HepG2 (cell line): Measurements from ENCODE around the gene SLC16A11. TPM values are rescaled to one million over a fixed set of nuclear protein-coding genes. Genes with fewer than 3 reads are reported as not detected.

Source experiments
- ATAC-seq: fragments of 200-7000 bp; cut with Tn5 transposase; 3 replicates; pipeline ENCODE4 v1.9.1; 2020; ENCODE audit warnings: mild to moderate bottlenecking, moderate library complexity
- BruUV-seq: library from RNA; stranded (reverse); fragments of 400-500 nt; replicated peaks from 2 replicates; lab custom pipeline; 2021; lab: Mats Ljungman, UMichigan
- CTCF ChIA-PET: fragments of 300-600 bp; formaldehyde crosslinking; extraction: SDS; loops from one replicate; lab custom pipeline; 2021; ENCODE audit warnings: low total read pairs, inconsistent platforms, low intra/inter-chr PET ratio; lab: Yijun Ruan, JAX
- POLR2A ChIA-PET: fragments of 350-600 bp; sonication (Branson Sonifier 250); formaldehyde crosslinking; loops from one replicate; lab custom pipeline; 2020; ENCODE audit warnings: antibody characterized with exemption, inconsistent platforms; lab: Yijun Ruan, JAX
- DNase-seq: peaks from one replicate; pipeline ENCODE4 v3.0.0-alpha.2; 2015; ENCODE audit warnings: low spot score
- FAIRE-seq: peaks from 3 replicates; lab custom pipeline; 2011; peaks lifted over from hg19 to GRCh38; lab: Jason Lieb, UNC
- H2AFZ ChIP-seq: one replicate; pipeline ENCODE4 v1.6.1; 2011; ENCODE audit warnings: low read length, inconsistent platforms
- H3K27ac ChIP-seq: fragments of 300-600 bp; 3 replicates; pipeline ENCODE4 v1.8.0; 2011; ENCODE audit warnings: mixed run types, mild to moderate bottlenecking, mixed read lengths, low read length, inconsistent platforms; ENCODE audit not compliant: insufficient read depth; ENCODE audit errors: extremely low read length
- H3K27me3 ChIP-seq, 2 experiments: fragments of 200-600 bp in 1 of 2; 2 replicates in 1 of 2; 3 replicates in 1 of 2; pipeline versions ENCODE4 v1.6.0 to v1.8.0; 2011; ENCODE audit warnings: low read length in 2 of 2, mild to moderate bottlenecking in 2 of 2, moderate library complexity in 2 of 2, inconsistent platforms in 1 of 2; ENCODE audit not compliant: insufficient read depth in 2 of 2, control insufficient read depth in 1 of 2
- H3K36me3 ChIP-seq, 2 experiments: fragments of 200-600 bp in 1 of 2; replicated peaks in 1 of 2; 2 replicates in 1 of 2; 3 replicates in 1 of 2; pipeline versions ENCODE4 v1.5.1 to v1.8.0; 2011; ENCODE audit warnings: low read length in 2 of 2, inconsistent platforms in 1 of 2; ENCODE audit not compliant: insufficient read depth in 2 of 2, control insufficient read depth in 1 of 2
- H3K4me1 ChIP-seq: 2 replicates; pipeline ENCODE4 v1.5.1; 2012; ENCODE audit warnings: low read length, inconsistent platforms; ENCODE audit not compliant: insufficient read depth
- H3K4me2 ChIP-seq: 2 replicates; pipeline ENCODE4 v1.6.0; 2011; ENCODE audit warnings: low read depth, low read length, inconsistent platforms
- H3K4me3 ChIP-seq, 3 experiments: fragments of 200-600 bp in 1 of 3; sonication (generic), shearing (Covaris generic) in 1 of 3; replicated peaks in 1 of 3; 2 replicates each; pipeline ENCODE4 v1.5.1; 2011 to 2016; ENCODE audit warnings: low read length in 3 of 3, inconsistent platforms in 2 of 3, low read depth in 2 of 3, mild to moderate bottlenecking in 2 of 3, control low read depth in 1 of 3, mixed read lengths in 1 of 3; ENCODE audit not compliant: insufficient read depth in 1 of 3
- H3K79me2 ChIP-seq: one replicate; pipeline ENCODE4 v1.6.1; 2011; ENCODE audit warnings: low read length, inconsistent platforms; ENCODE audit not compliant: insufficient read depth
- H3K9ac ChIP-seq: 2 replicates; pipeline ENCODE4 v1.6.0; 2011; ENCODE audit warnings: mild to moderate bottlenecking, low read depth, low read length, inconsistent platforms; ENCODE audit not compliant: insufficient read depth
- H3K9me3 ChIP-seq: 2 replicates; pipeline ENCODE4 v1.5.1; 2012; ENCODE audit warnings: mild to moderate bottlenecking, low read length
- H4K20me1 ChIP-seq: 2 replicates; pipeline ENCODE4 v1.6.0; 2011; ENCODE audit warnings: inconsistent platforms, mild to moderate bottlenecking, low read length, moderate library complexity; ENCODE audit not compliant: insufficient read depth
- AGO2 ChIP-seq: fragments of 200-400 bp; formaldehyde crosslinking; optimal IDR thresholded peaks from 2 replicates; pipeline ENCODE3; 2017; ENCODE audit warnings: mild to moderate bottlenecking, low read depth, low read length, moderate library complexity
- ASH2L ChIP-seq: fragments of 300-600, 200-600 bp; sonication (generic); IDR thresholded peaks from 2 replicates; pipeline ENCODE4 v1.7.0; 2017; ENCODE audit warnings: low read depth, mild to moderate bottlenecking, moderate library complexity, mixed read lengths, low read length; ENCODE audit not compliant: insufficient read length
- MTA3 ChIP-seq: sonication (generic); formaldehyde crosslinking; IDR thresholded peaks from 2 replicates; pipeline ENCODE4 v1.4.0; 2020; ENCODE audit warnings: missing genetic modification reagents
- MYC ChIP-seq: sonication (generic); formaldehyde crosslinking; IDR thresholded peaks from 2 replicates; pipeline ENCODE4 v1.9.0; 2021; ENCODE audit warnings: missing genetic modification reagents, borderline replicate concordance
- NFIB ChIP-seq: sonication (generic); formaldehyde crosslinking; IDR thresholded peaks from 2 replicates; pipeline ENCODE4 v1.9.0; 2021; ENCODE audit warnings: missing genetic modification reagents, mild to moderate bottlenecking, borderline replicate concordance
- RBFOX2 ChIP-seq: fragments of 200-400 bp; formaldehyde crosslinking; IDR thresholded peaks from 2 replicates; pipeline ENCODE4 v1.6.1; 2017; ENCODE audit warnings: low read depth, mild to moderate bottlenecking, low read length
- ZNF550 ChIP-seq: sonication (generic); formaldehyde crosslinking; IDR thresholded peaks from 2 replicates; pipeline ENCODE4 v1.4.0; 2020; ENCODE audit warnings: mild to moderate bottlenecking, missing genetic modification reagents, borderline replicate concordance
- ZNF556 ChIP-seq: sonication (generic); formaldehyde crosslinking; IDR thresholded peaks from 2 replicates; pipeline ENCODE4 v1.4.0; 2020; ENCODE audit warnings: mild to moderate bottlenecking, missing genetic modification reagents, borderline replicate concordance
- ZNF557 ChIP-seq: sonication (generic); formaldehyde crosslinking; IDR thresholded peaks from 2 replicates; pipeline ENCODE4 v1.4.0; 2020; ENCODE audit warnings: missing genetic modification reagents
- ZNF589 ChIP-seq: sonication (generic); formaldehyde crosslinking; conservative IDR thresholded peaks from 2 replicates; pipeline ENCODE4 v1.8.0; 2022; ENCODE audit warnings: mild to moderate bottlenecking, moderate library complexity, missing genetic modification reagents
- ZNF841 ChIP-seq: sonication (generic); formaldehyde crosslinking; IDR thresholded peaks from 2 replicates; pipeline ENCODE4 v1.8.1; 2023; ENCODE audit warnings: missing genetic modification reagents, borderline replicate concordance
- WGBS: methylation state at CpG from one replicate; pipeline ENCODE4 v1.1.6; 2017; ENCODE audit warnings: low lambda C conversion rate; 5-methylcytosine and 5-hydroxymethylcytosine counted together
- in situ Hi-C: cut with HindIII; loops from 2 replicates; pipeline ENCODE4 v1.10.0; 2017; ENCODE audit warnings: low pct_unique_long_range_greater_than_20kb; ENCODE audit not compliant: extremely low pct_ligation_motif_present
- intact Hi-C: fragments of 100-400 bp; cut with micrococcal nuclease; formaldehyde crosslinking; loops from one replicate; pipeline ENCODE4 v1.10.0; 2022; ENCODE audit not compliant: unreplicated experiment
- polyA plus RNA-seq, 8 experiments: library from polyadenylated mRNA; depleted of rRNA in 3 of 8; stranded (reverse) in 7 of 8; unstranded in 1 of 8; fragments of >200 nt; fragmentation: Illumina TruSeq in 4 of 8; extraction: Trizol in 4 of 8; gene quantifications; 2 replicates each; pipeline versions ENCODE4 v1.2.1 to v1.2.3, GENCODE V29; 2011 to 2016; ENCODE audit warnings: low read depth in 4 of 8, missing spikeins in 1 of 8, mixed read lengths in 1 of 8; ENCODE audit not compliant: insufficient read depth in 1 of 8
- total RNA-seq, 5 experiments: library from RNA; depleted of rRNA; stranded (reverse); fragments of >200 nt; fragmentation: Illumina TruSeq; extraction: Trizol; gene quantifications; 2 replicates each; pipeline ENCODE4 v1.2.3, GENCODE V29; 2016; ENCODE audit warnings: low read depth in 1 of 5
- TF ChIP-seq, protein P1 (sequence below): fragments of 450-650 bp; IDR thresholded peaks from 2 replicates; pipeline ENCODE4 v1.6.1; 2016
- TF ChIP-seq, protein P2 (sequence below): sonication (generic); formaldehyde crosslinking; IDR thresholded peaks from 2 replicates; pipeline ENCODE4 v1.4.0; 2020; ENCODE audit warnings: missing genetic modification reagents

SLC16A11 gene
- total and polyA plus RNA-seq, 2 of the 13 experiments (the other 11 are each of a cell fraction or from before 2014, with no cell fraction given), result not detected

DNA sequence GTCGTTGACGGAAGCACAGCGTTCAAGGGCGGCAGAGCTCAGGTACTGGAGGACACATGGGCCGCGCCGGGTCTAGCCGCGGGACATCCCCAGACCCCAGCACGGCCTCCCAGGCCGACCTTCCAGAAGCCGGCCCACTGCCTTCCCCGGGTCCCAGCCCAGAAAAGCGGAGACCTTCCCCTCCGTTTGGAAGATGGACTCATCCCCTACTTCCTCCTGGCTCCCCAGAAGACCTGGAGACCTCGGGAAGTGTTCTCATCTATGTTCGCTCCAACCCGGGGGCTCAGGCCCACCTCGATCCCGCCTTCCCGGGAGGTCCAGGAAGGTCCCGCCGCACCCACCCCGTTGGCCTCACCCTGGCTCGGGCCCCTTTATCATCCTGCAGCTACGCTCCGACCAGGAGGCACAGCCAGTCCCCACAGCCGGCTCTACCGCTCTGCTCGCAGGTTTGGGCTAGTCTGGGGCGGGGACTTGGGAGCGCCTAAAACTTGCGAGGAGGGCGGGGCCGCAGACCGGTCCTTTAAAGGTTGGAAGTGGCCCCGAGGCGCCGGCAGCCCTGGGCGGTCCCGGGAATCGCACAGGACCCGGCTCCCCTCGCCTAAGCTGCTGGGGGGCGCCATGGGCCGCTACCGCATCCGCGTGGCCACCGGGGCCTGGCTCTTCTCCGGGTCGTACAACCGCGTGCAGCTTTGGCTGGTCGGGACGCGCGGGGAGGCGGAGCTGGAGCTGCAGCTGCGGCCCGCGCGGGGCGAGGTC, 48.2 kb downstream of the SLC16A11 start, which contains the start of gene ALOX12:
TSS of gene ALOX12 (plus strand) at position 550 of the 756 bp plus-strand sequence. CDS start at position 619, 69 bp downstream.
- no peak for DNase-seq
- no peak for FAIRE-seq
- ATAC-seq, result no peak
- Histone ChIP-seq H3K4me3 (no peak within 1 kb of the TSS), H3K4me2 (no peak within 1 kb of the TSS), H3K27me3 (no peaks in the 10 kb centered on the region), H3K27ac (no peak within 1 kb of the TSS), H4K20me1 (no peaks in the 10 kb centered on the region), H3K36me3 (peaks cover 7 to 19% of the 10 kb centered on the region in 2 experiments; a peak in 4 of 5 replicates), H3K79me2 (no peaks in the 10 kb centered on the region), H3K4me1 (no peaks in the 10 kb centered on the region), H2AFZ (no peak within 1 kb of the TSS), H3K9ac (no peak within 1 kb of the TSS), H3K9me3 (no peaks in the 10 kb centered on the region)
- in situ Hi-C loops, result no loop called here
- WGBS, result 93% methylated on average over 36 of the region's 64 CpGs
- no TSS peak for BruUV-seq
- TF ChIP-seq RBFOX2 (0 out of 2 replicates have a peak, but pooled peaks have one; percentile 7), ZNF556 (no peak), ZNF550 (CRISPR knock-in tag) (no peak), AGO2 (peak; percentile 70)
- intact Hi-C loops, result no loop called here
- CTCF ChIA-PET, result no interaction called here
- POLR2A ChIA-PET, result no interaction called here

DNA sequence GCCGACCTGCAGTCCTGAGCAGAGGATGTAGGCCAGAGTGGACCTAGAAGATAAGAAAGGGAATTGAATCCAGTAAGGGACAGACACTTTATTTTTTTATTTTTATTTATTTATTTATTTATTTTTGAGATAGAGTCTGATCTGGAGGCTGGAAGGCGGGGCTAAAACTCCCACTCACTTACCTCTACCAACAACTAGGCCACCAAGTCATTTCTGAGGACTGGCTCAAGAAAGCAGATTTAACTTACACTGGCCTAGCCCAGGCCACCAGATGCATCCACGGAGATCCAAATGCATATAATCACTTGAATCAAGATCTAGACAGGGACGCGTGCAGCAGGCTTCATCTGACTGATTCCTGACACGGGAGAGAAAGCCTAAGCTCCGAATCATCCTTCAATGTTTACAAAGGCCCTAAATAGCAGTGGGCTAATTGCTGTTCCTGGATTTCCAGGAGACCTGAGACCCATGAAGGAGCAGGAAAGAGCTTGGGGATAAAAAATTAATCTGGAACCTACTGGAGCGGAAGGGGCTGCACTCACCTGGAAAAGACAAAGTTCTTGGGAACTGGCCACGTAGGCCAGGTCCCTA, 49.1 kb downstream of the SLC16A11 start:
- DNase-seq (no peak), ATAC-seq (no peak), FAIRE-seq (no peak)
- 90% methylated on average over 9 of the region's 9 CpGs for WGBS
- intact Hi-C loops, result no loop called here
- no peak overlapping the region for H3K4me2 ChIP-seq
- no peaks in the 10 kb centered on the region for H4K20me1 ChIP-seq
- H3K9ac ChIP-seq, result no peak overlapping the region
- H2AFZ ChIP-seq, result no peak overlapping the region
- POLR2A ChIA-PET, result no interaction called here
- in situ Hi-C loops, result no loop called here
- no peak overlapping the region for H3K27ac ChIP-seq
- no peaks in the 10 kb centered on the region for H3K4me1 ChIP-seq
- no peaks in the 10 kb centered on the region for H3K27me3 ChIP-seq
- BruUV-seq, result TSS peak; percentile 19
- H3K79me2 ChIP-seq, result no peaks in the 10 kb centered on the region
- CTCF ChIA-PET, result no interaction called here
- no peak overlapping the region for H3K4me3 ChIP-seq
- H3K36me3 ChIP-seq, result peaks cover 4 to 10% of the 10 kb centered on the region in 2 experiments; a peak in 4 of 5 replicates
- H3K9me3 ChIP-seq, result no peaks in the 10 kb centered on the region
- TF ChIP-seq ZNF841, result no peak
- no peak for TF ChIP-seq NFIB (CRISPR knock-in tag)
- TF ChIP-seq ZNF557 (CRISPR knock-in tag), result no peak
- no peak for TF ChIP-seq ASH2L
- TF ChIP-seq MTA3 (CRISPR knock-in tag), result no peak
- TF ChIP-seq MYC, result no peak
- TF ChIP-seq, protein P1, sequence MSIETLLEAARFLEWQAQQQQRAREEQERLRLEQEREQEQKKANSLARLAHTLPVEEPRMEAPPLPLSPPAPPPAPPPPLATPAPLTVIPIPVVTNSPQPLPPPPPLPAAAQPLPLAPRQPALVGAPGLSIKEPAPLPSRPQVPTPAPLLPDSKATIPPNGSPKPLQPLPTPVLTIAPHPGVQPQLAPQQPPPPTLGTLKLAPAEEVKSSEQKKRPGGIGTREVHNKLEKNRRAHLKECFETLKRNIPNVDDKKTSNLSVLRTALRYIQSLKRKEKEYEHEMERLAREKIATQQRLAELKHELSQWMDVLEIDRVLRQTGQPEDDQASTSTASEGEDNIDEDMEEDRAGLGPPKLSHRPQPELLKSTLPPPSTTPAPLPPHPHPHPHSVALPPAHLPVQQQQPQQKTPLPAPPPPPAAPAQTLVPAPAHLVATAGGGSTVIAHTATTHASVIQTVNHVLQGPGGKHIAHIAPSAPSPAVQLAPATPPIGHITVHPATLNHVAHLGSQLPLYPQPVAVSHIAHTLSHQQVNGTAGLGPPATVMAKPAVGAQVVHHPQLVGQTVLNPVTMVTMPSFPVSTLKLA, result no peak
- TF ChIP-seq, protein P2, sequence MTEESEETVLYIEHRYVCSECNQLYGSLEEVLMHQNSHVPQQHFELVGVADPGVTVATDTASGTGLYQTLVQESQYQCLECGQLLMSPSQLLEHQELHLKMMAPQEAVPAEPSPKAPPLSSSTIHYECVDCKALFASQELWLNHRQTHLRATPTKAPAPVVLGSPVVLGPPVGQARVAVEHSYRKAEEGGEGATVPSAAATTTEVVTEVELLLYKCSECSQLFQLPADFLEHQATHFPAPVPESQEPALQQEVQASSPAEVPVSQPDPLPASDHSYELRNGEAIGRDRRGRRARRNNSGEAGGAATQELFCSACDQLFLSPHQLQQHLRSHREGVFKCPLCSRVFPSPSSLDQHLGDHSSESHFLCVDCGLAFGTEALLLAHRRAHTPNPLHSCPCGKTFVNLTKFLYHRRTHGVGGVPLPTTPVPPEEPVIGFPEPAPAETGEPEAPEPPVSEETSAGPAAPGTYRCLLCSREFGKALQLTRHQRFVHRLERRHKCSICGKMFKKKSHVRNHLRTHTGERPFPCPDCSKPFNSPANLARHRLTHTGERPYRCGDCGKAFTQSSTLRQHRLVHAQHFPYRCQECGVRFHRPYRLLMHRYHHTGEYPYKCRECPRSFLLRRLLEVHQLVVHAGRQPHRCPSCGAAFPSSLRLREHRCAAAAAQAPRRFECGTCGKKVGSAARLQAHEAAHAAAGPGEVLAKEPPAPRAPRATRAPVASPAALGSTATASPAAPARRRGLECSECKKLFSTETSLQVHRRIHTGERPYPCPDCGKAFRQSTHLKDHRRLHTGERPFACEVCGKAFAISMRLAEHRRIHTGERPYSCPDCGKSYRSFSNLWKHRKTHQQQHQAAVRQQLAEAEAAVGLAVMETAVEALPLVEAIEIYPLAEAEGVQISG (CRISPR knock-in tag), result no peak
- no peak for TF ChIP-seq ZNF589
